Skeletal muscle tissue (tissue), 4 donors: Measurements from ENCODE around the gene ENTREP1. TPM values are rescaled to one million over a fixed set of nuclear protein-coding genes. Genes with fewer than 3 reads are reported as not detected.
"Not testable (repeated sequence)": the region's sequence is repeated elsewhere in the genome, so short reads cannot be mapped to it uniquely, and the experiment has no call there.

Experiments used
- H3K27ac ChIP-seq: one replicate; pipeline ENCODE4 v1.7.0; 2013; ENCODE audit warnings: mild to moderate bottlenecking, low read depth, low read length, inconsistent platforms
- H3K27me3 ChIP-seq, 3 donors: one replicate each; pipeline ENCODE4 v1.7.0; 2013; ENCODE audit warnings: low read length in 3 of 3; ENCODE audit not compliant: control insufficient read depth in 3 of 3, insufficient read depth in 3 of 3
- H3K36me3 ChIP-seq, 3 donors: one replicate each; pipeline ENCODE4 v1.7.0; 2013; ENCODE audit warnings: low read length in 3 of 3; ENCODE audit not compliant: control insufficient read depth in 3 of 3, insufficient read depth in 3 of 3
- H3K4me1 ChIP-seq, 3 donors: one replicate each; pipeline ENCODE4 v1.7.0; 2013; ENCODE audit warnings: low read length in 3 of 3, mild to moderate bottlenecking in 3 of 3; ENCODE audit not compliant: control insufficient read depth in 3 of 3, insufficient read depth in 3 of 3
- H3K4me3 ChIP-seq, 3 donors: one replicate each; pipeline ENCODE4 v1.7.0; 2013; ENCODE audit warnings: low read length in 3 of 3
- H3K9ac ChIP-seq, 3 donors: one replicate each; pipeline ENCODE4 v1.7.0; 2013; ENCODE audit warnings: low read length in 3 of 3, mild to moderate bottlenecking in 3 of 3, moderate library complexity in 2 of 3, low read depth in 1 of 3
- H3K9me3 ChIP-seq, 3 donors: one replicate each; pipeline ENCODE4 v1.7.0; 2013; ENCODE audit warnings: low read length in 3 of 3; ENCODE audit not compliant: control insufficient read depth in 3 of 3
- total RNA-seq: library from RNA; depleted of rRNA; stranded (reverse); fragments of >200 nt; gene quantifications from one replicate; pipeline ENCODE4 v1.2.3, GENCODE V29; 2014
- donor health status: Osteomylitis.

ENTREP1 gene
- total RNA-seq, 1 donor from 2014 or later, result 15.1 TPM

DNA sequence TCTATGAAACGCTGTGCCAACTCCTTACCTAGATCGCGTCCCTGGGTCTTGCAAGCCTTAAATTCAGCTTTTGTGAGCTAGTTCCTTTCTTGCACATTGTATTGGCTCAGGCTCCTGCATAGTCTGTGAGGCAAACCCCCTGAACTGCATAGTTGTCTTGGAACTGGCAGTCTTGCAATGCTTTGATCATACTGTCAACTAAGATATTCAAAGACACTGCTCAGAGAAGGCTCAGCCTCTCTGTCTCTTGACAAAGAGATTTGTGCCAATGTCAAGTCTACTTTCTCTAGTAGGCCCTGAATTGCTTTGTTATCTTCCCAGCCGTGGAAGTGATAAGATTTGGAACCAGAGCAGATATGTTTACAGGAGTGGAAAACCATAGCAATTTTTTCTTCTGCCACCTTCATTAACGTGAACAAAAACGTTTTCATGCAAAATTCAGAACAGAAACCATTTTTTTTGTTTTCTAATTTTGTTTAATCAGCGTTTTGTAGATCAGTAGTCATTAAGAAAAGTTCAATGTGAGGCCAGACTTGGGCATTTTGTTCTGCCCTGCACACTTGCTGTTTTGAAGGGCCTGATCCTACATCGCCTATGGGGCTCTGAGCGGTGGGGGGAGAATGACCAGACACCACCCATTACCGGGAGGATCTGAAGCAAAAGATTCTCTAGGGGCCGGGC, 27.6 kb upstream of the ENTREP1 start:
- Histone ChIP-seq H3K9me3 (no peaks in the 10 kb centered on the region), H3K9ac (no peak overlapping the region), H3K27me3 (no peaks in the 10 kb centered on the region), H3K4me1 (peaks cover 5 to 15% (median 6%) of the 10 kb centered on the region in 3 donors), H3K27ac (no peak overlapping the region), H3K36me3 (no peaks in the 10 kb centered on the region), H3K4me3 (no peak overlapping the region)

DNA sequence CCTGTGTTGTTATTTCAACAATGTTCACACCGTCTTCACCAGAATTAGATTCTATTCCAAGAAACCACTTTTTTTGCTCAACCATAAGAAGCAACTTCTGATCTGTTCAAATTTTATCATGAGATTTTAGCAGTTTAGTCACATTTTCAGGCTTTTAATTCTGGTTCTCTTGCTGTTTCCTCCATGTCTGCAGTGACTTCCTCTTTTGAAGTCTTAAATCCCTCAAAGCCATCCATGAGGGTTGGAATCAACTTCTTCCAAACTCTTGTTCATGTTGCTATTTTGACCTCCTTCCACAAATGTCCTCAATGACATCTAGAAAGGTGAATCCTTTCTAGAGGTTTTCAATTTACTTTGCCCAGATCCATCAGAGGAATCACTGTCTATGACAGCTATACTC, 25.7 kb upstream of the ENTREP1 start:
- Histone ChIP-seq H3K4me3 (no peak overlapping the region), H3K4me1 (peaks cover 5 to 15% (median 6%) of the 10 kb centered on the region in 3 donors), H3K9ac (no peak overlapping the region), H3K36me3 (no peaks in the 10 kb centered on the region), H3K27me3 (no peaks in the 10 kb centered on the region), H3K9me3 (no peaks in the 10 kb centered on the region), H3K27ac (no peak overlapping the region)

GRCh38 chr9:69299826-69300225, 25.2 kb upstream of the ENTREP1 start:
- H3K9ac ChIP-seq, result no peak overlapping the region
- H3K4me3 ChIP-seq, result no peak overlapping the region
- no peaks in the 10 kb centered on the region for H3K27me3 ChIP-seq
- no peaks in the 10 kb centered on the region for H3K36me3 ChIP-seq
- no peaks in the 10 kb centered on the region for H3K9me3 ChIP-seq
- no peak overlapping the region for H3K27ac ChIP-seq
- H3K4me1 ChIP-seq, result peaks cover 5 to 15% (median 6%) of the 10 kb centered on the region in 3 donors

DNA sequence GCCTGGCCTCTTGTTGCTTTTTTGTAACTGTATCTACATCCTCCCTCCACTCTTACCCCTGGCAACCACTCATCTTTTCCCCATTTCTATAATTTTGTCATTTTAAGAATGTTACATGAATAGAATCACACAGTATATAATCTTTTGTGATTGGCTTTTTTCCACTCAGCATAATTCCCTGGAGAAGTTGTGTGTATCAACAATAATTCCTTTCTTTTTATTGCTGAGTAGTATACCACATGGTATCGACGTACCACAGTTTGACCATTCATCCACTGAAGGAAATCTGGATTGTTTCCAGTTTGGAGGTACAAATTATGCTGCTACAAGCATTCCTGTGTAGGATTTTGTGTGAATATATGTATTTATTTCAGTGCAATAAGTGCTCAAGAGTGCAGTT, 21.7 kb upstream of the ENTREP1 start:
- no peak overlapping the region for H3K4me3 ChIP-seq
- H3K4me1 ChIP-seq, result no peaks in the 10 kb centered on the region
- no peaks in the 10 kb centered on the region for H3K27me3 ChIP-seq
- no peak overlapping the region for H3K9ac ChIP-seq
- no peaks in the 10 kb centered on the region for H3K36me3 ChIP-seq
- H3K27ac ChIP-seq, result no peak overlapping the region
- no peaks in the 10 kb centered on the region for H3K9me3 ChIP-seq

GRCh38 chr9:69306895-69307445, 18.0 kb upstream of the ENTREP1 start:
- H3K36me3 ChIP-seq, H3K27ac ChIP-seq: not testable (repeated sequence)

GRCh38 chr9:69307446-69308205, 17.4 kb upstream of the ENTREP1 start:
- Histone ChIP-seq H3K36me3 (no peaks in the 10 kb centered on the region), H3K4me3 (no peak overlapping the region), H3K9ac (no peak overlapping the region), H3K4me1 (no peaks in the 10 kb centered on the region), H3K27me3 (no peaks in the 10 kb centered on the region), H3K27ac (no peak overlapping the region), H3K9me3 (peaks cover 0 to under 1% (median 0%) of the 10 kb centered on the region in 3 donors)

More at GRCh38 chr9:69306895-69307445, 18.0 kb upstream of the ENTREP1 start:
- not testable (repeated sequence) for H3K9ac ChIP-seq, H3K4me3 ChIP-seq, H3K9me3 ChIP-seq, H3K27me3 ChIP-seq, H3K4me1 ChIP-seq

DNA sequence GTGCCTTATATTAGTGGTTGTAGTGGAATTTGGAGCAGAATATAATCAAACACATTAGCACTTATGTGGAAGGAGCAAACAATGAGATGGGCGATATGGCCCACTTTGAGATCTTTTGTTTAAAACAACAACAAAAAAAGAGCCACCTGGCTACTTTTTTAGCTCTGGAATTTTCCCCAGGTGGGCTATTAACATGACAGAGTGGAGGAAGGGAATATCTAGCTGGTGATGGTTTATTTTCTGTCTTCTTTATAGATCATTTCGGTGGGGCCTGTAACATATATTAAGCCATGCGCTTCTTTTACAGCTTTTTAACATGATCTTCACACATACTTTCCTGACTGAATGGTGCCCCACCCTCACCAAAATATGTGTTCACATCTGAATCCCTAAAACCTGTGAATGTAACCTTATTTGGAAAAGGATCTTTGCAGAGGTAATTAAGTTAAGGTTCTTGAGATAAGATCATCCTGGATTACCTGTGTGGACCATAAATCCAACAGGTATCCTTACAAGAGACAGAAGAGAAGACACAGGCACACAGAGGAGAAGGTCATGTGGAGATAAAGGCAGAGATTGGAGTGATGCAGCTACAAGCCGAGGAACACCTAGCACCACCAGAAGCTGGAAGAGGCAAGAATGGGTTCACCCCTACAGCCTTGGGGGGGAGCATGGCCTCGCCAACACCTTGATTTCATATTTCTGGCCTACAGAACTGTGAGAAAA, 16.6 kb upstream of the ENTREP1 start:
- H3K27me3 ChIP-seq, result no peaks in the 10 kb centered on the region
- no peaks in the 10 kb centered on the region for H3K4me1 ChIP-seq
- no peak overlapping the region for H3K9ac ChIP-seq
- H3K9me3 ChIP-seq, result peaks cover 0 to 4% (median 3%) of the 10 kb centered on the region in 3 donors
- H3K36me3 ChIP-seq, result no peaks in the 10 kb centered on the region
- H3K27ac ChIP-seq, result no peak overlapping the region
- no peak overlapping the region for H3K4me3 ChIP-seq

DNA sequence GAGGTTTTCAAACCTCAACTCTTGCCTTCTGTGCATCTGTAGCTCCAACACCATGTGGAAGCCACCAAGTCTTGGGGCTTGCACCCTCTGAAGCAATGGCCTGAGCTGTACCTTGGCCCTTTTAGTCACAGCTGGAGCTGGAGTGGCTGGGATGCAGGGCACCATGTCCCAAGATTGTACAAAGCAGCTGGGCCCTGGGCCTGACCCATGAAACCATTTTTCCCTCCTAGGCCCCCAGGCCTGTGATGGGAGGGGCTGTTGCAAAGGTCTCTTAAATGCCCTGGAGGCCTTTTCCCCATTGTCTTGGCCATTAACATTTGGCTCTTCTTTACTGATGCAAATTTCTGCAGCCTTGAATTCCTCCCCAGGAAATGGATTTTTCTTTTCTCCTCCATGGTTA, 11.8 kb upstream of the ENTREP1 start:
- Histone ChIP-seq H3K36me3 (no peaks in the 10 kb centered on the region), H3K4me3 (no peak overlapping the region), H3K4me1 (no peaks in the 10 kb centered on the region), H3K9ac (no peak overlapping the region), H3K27me3 (no peaks in the 10 kb centered on the region), H3K9me3 (peaks cover 0 to 4% (median 3%) of the 10 kb centered on the region in 3 donors), H3K27ac (no peak overlapping the region)

GRCh38 chr9:69314547-69314946, 10.5 kb upstream of the ENTREP1 start:
- H3K27ac ChIP-seq, result no peak overlapping the region
- H3K36me3 ChIP-seq, result no peaks in the 10 kb centered on the region
- no peak overlapping the region for H3K4me3 ChIP-seq
- no peaks in the 10 kb centered on the region for H3K27me3 ChIP-seq
- H3K9me3 ChIP-seq, result peaks cover 0 to 4% (median 3%) of the 10 kb centered on the region in 3 donors
- H3K9ac ChIP-seq, result no peak overlapping the region
- H3K4me1 ChIP-seq, result no peaks in the 10 kb centered on the region
